ENCODE data around the gene SPON1. TPM values are rescaled to one million over a fixed set of nuclear protein-coding genes. Genes with fewer than 3 reads are reported as not detected.

SPON1 gene
- total and polyA plus RNA-seq, 10 of the 15 experiments (the other 5 are each of a cell fraction or from before 2014, with no cell fraction given), result 0.13 to 1.1 (median 0.18) TPM; not detected in 5

DNA sequence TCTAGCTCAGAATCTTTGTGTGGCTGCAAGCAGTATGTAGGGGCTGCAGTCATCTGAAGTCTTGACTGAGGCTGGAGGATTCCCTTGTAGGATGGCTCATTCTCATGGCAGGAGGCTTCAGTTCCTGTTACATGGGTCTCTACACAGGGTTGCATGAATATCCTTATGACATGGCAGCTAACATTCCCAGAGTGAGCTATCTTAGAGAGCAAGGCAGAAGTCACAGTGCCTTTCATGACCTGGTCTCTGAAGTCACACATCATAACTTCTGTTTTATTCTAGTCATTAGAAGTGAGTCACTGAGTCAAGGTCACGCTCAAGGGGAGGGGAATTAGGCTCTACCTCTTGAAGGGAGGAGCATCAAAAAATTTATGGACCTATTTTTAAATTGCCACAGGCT lies 10.3 kb upstream of the SPON1 start (continued):
- TF ChIP-seq, protein P1, sequence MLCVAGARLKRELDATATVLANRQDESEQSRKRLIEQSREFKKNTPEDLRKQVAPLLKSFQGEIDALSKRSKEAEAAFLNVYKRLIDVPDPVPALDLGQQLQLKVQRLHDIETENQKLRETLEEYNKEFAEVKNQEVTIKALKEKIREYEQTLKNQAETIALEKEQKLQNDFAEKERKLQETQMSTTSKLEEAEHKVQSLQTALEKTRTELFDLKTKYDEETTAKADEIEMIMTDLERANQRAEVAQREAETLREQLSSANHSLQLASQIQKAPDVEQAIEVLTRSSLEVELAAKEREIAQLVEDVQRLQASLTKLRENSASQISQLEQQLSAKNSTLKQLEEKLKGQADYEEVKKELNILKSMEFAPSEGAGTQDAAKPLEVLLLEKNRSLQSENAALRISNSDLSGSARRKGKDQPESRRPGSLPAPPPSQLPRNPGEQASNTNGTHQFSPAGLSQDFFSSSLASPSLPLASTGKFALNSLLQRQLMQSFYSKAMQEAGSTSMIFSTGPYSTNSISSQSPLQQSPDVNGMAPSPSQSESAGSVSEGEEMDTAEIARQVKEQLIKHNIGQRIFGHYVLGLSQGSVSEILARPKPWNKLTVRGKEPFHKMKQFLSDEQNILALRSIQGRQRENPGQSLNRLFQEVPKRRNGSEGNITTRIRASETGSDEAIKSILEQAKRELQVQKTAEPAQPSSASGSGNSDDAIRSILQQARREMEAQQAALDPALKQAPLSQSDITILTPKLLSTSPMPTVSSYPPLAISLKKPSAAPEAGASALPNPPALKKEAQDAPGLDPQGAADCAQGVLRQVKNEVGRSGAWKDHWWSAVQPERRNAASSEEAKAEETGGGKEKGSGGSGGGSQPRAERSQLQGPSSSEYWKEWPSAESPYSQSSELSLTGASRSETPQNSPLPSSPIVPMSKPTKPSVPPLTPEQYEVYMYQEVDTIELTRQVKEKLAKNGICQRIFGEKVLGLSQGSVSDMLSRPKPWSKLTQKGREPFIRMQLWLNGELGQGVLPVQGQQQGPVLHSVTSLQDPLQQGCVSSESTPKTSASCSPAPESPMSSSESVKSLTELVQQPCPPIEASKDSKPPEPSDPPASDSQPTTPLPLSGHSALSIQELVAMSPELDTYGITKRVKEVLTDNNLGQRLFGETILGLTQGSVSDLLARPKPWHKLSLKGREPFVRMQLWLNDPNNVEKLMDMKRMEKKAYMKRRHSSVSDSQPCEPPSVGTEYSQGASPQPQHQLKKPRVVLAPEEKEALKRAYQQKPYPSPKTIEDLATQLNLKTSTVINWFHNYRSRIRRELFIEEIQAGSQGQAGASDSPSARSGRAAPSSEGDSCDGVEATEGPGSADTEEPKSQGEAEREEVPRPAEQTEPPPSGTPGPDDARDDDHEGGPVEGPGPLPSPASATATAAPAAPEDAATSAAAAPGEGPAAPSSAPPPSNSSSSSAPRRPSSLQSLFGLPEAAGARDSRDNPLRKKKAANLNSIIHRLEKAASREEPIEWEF (IDR thresholded peaks at IDR 0.05; ENCODE audit: insufficient replicate concordance, low read depth, low read length), result no peak

DNA sequence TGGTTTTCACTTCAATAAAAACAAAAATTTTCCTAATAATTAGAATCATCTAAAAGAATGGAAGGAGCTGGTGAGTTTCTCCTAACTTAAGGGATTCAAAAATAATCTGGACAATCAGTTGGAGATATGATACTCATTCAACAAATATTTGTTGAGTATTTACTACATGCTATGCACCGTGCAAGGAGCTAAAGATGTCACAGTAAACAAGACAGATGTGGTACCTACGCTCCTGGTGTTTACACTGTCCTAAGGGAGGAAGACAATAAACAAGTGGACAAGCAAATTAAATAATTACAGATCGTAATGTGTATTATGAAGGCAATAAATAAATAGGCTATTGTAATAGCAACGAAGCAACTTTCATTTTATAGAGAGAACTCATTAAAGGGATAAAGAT lies 9.9 kb upstream of the SPON1 start:
- no peak overlapping the region for H2AFZ ChIP-seq (ENCODE audit: control insufficient read depth, low read depth, low read length)
- no peaks in the 10 kb centered on the region for H4K20me1 ChIP-seq (ENCODE audit: control insufficient read depth, insufficient read depth)
- ChIA-PET SMC1A (ENCODE audit: uncharacterized antibody, unreplicated experiment) (interaction anchor here (0.9 to 1.3 kb wide), 3 partner anchors 190 to 353 kb away, joined by 3 to 4 read pairs (median 3); no protein-coding TSS in a partner anchor), RAD21 (ENCODE audit: unreplicated experiment) (no interaction called here), CTCF (interaction anchor here (1.0 to 1.7 kb wide), 4 partner anchors 73 to 300 kb away, joined by 3 to 9 read pairs (median 4); no protein-coding TSS in a partner anchor), POLR2A (no interaction called here)
- H3K27me3 ChIP-seq (replicated peaks in 1 of 2; ENCODE audit: control insufficient read depth in 2 of 2, insufficient read depth in 2 of 2, low read length in 1 of 2), result no peaks in the 10 kb centered on the region
- no peak overlapping the region for H3K4me3 ChIP-seq
- FAIRE-seq, result no peak
- intact Hi-C loops (cut with micrococcal nuclease; ENCODE audit: unreplicated experiment) (no loop called here), in situ Hi-C loops (cut with MboI) (loop anchor here (25.0 kb wide), 1 partner anchor 460 kb away; no protein-coding TSS in a partner anchor)
- no peak for ATAC-seq
- H3K9me3 ChIP-seq (replicated peaks; ENCODE audit: control insufficient read depth, insufficient read depth, low read length), result no peaks in the 10 kb centered on the region
- H3K4me2 ChIP-seq (ENCODE audit: control insufficient read depth, insufficient read depth), result no peak overlapping the region
- H3K79me2 ChIP-seq (ENCODE audit: control insufficient read depth, insufficient read depth, low read length), result no peaks in the 10 kb centered on the region
- H3K9ac ChIP-seq (ENCODE audit: control insufficient read depth, insufficient read depth, low read length), result no peak overlapping the region
- WGBS (ENCODE audit: insufficient coverage, insufficient replicate concordance, low lambda C conversion rate, missing lambda C conversion rate), result 16% methylated on average over 4 of the region's 4 CpGs
- no TSS peak for BruUV-seq (replicated peaks)
- DNase-seq (ENCODE audit: low read depth, low spot score), result no peak
- no peaks in the 10 kb centered on the region for H3K36me3 ChIP-seq (ENCODE audit: control insufficient read depth in 2 of 2, insufficient read depth in 2 of 2, low read length in 1 of 2)
- no peaks in the 10 kb centered on the region for H3K4me1 ChIP-seq (ENCODE audit: control insufficient read depth, insufficient read depth, low read length)
- no peak overlapping the region for H3K27ac ChIP-seq (ENCODE audit: control insufficient read depth, insufficient read depth)
- TF ChIP-seq, protein P2, sequence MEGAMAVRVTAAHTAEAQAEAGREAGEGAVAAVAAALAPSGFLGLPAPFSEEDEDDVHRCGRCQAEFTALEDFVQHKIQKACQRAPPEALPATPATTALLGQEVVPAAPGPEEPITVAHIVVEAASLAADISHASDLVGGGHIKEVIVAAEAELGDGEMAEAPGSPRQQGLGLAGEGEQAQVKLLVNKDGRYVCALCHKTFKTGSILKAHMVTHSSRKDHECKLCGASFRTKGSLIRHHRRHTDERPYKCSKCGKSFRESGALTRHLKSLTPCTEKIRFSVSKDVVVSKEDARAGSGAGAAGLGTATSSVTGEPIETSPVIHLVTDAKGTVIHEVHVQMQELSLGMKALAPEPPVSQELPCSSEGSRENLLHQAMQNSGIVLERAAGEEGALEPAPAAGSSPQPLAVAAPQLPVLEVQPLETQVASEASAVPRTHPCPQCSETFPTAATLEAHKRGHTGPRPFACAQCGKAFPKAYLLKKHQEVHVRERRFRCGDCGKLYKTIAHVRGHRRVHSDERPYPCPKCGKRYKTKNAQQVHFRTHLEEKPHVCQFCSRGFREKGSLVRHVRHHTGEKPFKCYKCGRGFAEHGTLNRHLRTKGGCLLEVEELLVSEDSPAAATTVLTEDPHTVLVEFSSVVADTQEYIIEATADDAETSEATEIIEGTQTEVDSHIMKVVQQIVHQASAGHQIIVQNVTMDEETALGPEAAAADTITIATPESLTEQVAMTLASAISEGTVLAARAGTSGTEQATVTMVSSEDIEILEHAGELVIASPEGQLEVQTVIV (IDR thresholded peaks at IDR 0.05; ENCODE audit: borderline replicate concordance, partially characterized antibody), result no peak
- TF ChIP-seq SP1 (IDR thresholded peaks at IDR 0.05; ENCODE audit: low read depth, low read length) (no peak), POU2F2 (IDR thresholded peaks at IDR 0.05; ENCODE audit: borderline replicate concordance, low read depth, low read length) (no peak), ZNF24 (IDR thresholded peaks at IDR 0.05) (no peak), EED (IDR thresholded peaks at IDR 0.05; ENCODE audit: low read depth) (no peak), JUNB (IDR thresholded peaks at IDR 0.05) (no peak), NR2C1 (IDR thresholded peaks at IDR 0.05) (no peak), RUNX3 (IDR thresholded peaks at IDR 0.05; ENCODE audit: low read length) (no peak), BACH1 (IDR thresholded peaks at IDR 0.05; ENCODE audit: borderline replicate concordance) (no peak), ZBED1 (IDR thresholded peaks at IDR 0.05; ENCODE audit: borderline replicate concordance) (no peak), RCOR1 (conservative IDR thresholded peaks at IDR 0.05; ENCODE audit: low read depth, low read length) (no peak)
